COLO829 (cell line): ENCODE results near the gene APBA2.
"Not testable (repeated sequence)": the region's sequence is repeated elsewhere in the genome, so short reads cannot be mapped to it uniquely, and the experiment has no call there.

Source experiments
- DNase-seq: peaks from one replicate; pipeline ENCODE4 v3.0.0; 2012; ENCODE audit warnings: low spot score

Gene APBA2

GRCh38 chr15:29167122-29167521 is 281.3 kb downstream of the APBA2 start:
- not testable (repeated sequence) for DNase-seq
